Measurements from ENCODE around the gene ADH7.

- TF ChIP-seq EP300 (IDR thresholded peaks at IDR 0.05) = no peak
- TF ChIP-seq CTCF (IDR thresholded peaks at IDR 0.05) = no peak
- TF ChIP-seq POLR2AphosphoS5 (IDR thresholded peaks at IDR 0.05) = no peak
Measured at GRCh38 chr4:99382745-99383360, 52.3 kb downstream of the ADH7 start.

Data from suprapubic skin (tissue), 4 donors.